BLaER1 (cell line): ENCODE measurements around the gene AGBL1.

ENCODE experiments used
- H3K27ac ChIP-seq: shearing (Covaris generic); formaldehyde crosslinking; 2 replicates; pipeline ENCODE4 v1.8.1; 2022
- H3K27me3 ChIP-seq: shearing (Covaris generic); formaldehyde crosslinking; 2 replicates; pipeline ENCODE4 v1.8.1; 2022
- H3K36me3 ChIP-seq: shearing (Covaris generic); formaldehyde crosslinking; 2 replicates; pipeline ENCODE4 v1.8.1; 2022
- H3K4me1 ChIP-seq: shearing (Covaris generic); formaldehyde crosslinking; 2 replicates; pipeline ENCODE4 v1.8.1; 2022
- H3K4me2 ChIP-seq: shearing (Covaris generic); formaldehyde crosslinking; 2 replicates; pipeline ENCODE4 v1.8.1; 2022
- H3K4me3 ChIP-seq: shearing (Covaris generic); formaldehyde crosslinking; 2 replicates; pipeline ENCODE4 v1.8.1; 2022
- H3K9ac ChIP-seq: shearing (Covaris generic); formaldehyde crosslinking; 2 replicates; pipeline ENCODE4 v1.8.1; 2022
- H3K9me3 ChIP-seq: shearing (Covaris generic); formaldehyde crosslinking; 2 replicates; pipeline ENCODE4 v1.8.1; 2022
- H4K20me1 ChIP-seq: shearing (Covaris generic); formaldehyde crosslinking; 2 replicates; pipeline ENCODE4 v1.8.1; 2022
- Cebpa-rat ChIP-seq: shearing (Covaris generic); IDR thresholded peaks from 2 replicates; pipeline ENCODE4 v1.8.1; 2022

The AGBL1 gene

GRCh38 chr15:86311568-86312280 is 232.1 kb downstream of the AGBL1 start:
- TF ChIP-seq Cebpa-rat, result no peak
- H4K20me1 ChIP-seq, result no peaks in the 10 kb centered on the region
- no peak overlapping the region for H3K27ac ChIP-seq
- H3K9me3 ChIP-seq, result 0 out of 2 replicates have a peak, but pooled peaks cover 4% of the 10 kb centered on the region
- H3K36me3 ChIP-seq, result no peaks in the 10 kb centered on the region
- no peak overlapping the region for H3K4me3 ChIP-seq
- peaks cover 16% of the 10 kb centered on the region for H3K4me1 ChIP-seq
- no peak overlapping the region for H3K4me2 ChIP-seq
- H3K27me3 ChIP-seq, result no peaks in the 10 kb centered on the region
- H3K9ac ChIP-seq, result no peak overlapping the region

- Histone ChIP-seq H3K4me3 (no peak overlapping the region), H3K36me3 (no peaks in the 10 kb centered on the region), H3K27ac (no peak overlapping the region), H3K4me2 (no peak overlapping the region), H3K9ac (no peak overlapping the region), H4K20me1 (no peaks in the 10 kb centered on the region), H3K9me3 (0 out of 2 replicates have a peak, but pooled peaks cover 4% of the 10 kb centered on the region), H3K4me1 (peaks cover 24% of the 10 kb centered on the region), H3K27me3 (no peaks in the 10 kb centered on the region)
- no peak for TF ChIP-seq Cebpa-rat
These were observed 232.8 kb downstream of the AGBL1 start for GRCh38 chr15:86312486-86312885.

GRCh38 chr15:86316216-86316615 is 236.5 kb downstream of the AGBL1 start:
- Histone ChIP-seq H3K9me3 (no peaks in the 10 kb centered on the region), H3K27me3 (no peaks in the 10 kb centered on the region), H3K4me2 (peak overlapping the region; percentile 54), H3K9ac (no peak overlapping the region), H3K27ac (no peak overlapping the region; the same call in 1 of the 2 replicates), H3K4me3 (no peak overlapping the region), H3K36me3 (no peaks in the 10 kb centered on the region), H3K4me1 (peaks cover 24% of the 10 kb centered on the region), H4K20me1 (no peaks in the 10 kb centered on the region)
- TF ChIP-seq Cebpa-rat, result no peak

GRCh38 chr15:86316726-86317383 is 237.2 kb downstream of the AGBL1 start:
- Histone ChIP-seq H3K9ac (no peak overlapping the region), H4K20me1 (no peaks in the 10 kb centered on the region), H3K27ac (peak overlapping the region; percentile 40; the same call in 1 of the 2 replicates), H3K4me1 (peaks cover 24% of the 10 kb centered on the region), H3K4me3 (no peak overlapping the region), H3K9me3 (no peaks in the 10 kb centered on the region), H3K4me2 (peak overlapping the region; percentile 54), H3K27me3 (no peaks in the 10 kb centered on the region), H3K36me3 (no peaks in the 10 kb centered on the region)
- no peak for TF ChIP-seq Cebpa-rat

GRCh38 chr15:86317384-86317740 is 237.7 kb downstream of the AGBL1 start:
- H3K9ac ChIP-seq, result no peak overlapping the region
- H3K9me3 ChIP-seq, result no peaks in the 10 kb centered on the region
- peak overlapping the region; percentile 54 for H3K4me2 ChIP-seq
- no peak overlapping the region for H3K27ac ChIP-seq
- no peaks in the 10 kb centered on the region for H3K36me3 ChIP-seq
- H3K4me1 ChIP-seq, result peaks cover 24% of the 10 kb centered on the region
- H3K4me3 ChIP-seq, result no peak overlapping the region
- H4K20me1 ChIP-seq, result no peaks in the 10 kb centered on the region
- no peaks in the 10 kb centered on the region for H3K27me3 ChIP-seq
- no peak for TF ChIP-seq Cebpa-rat

- Histone ChIP-seq H3K9me3 (no peaks in the 10 kb centered on the region), H4K20me1 (no peaks in the 10 kb centered on the region), H3K27ac (no peak overlapping the region), H3K4me3 (no peak overlapping the region), H3K4me1 (no peaks in the 10 kb centered on the region), H3K27me3 (no peaks in the 10 kb centered on the region), H3K9ac (no peak overlapping the region), H3K4me2 (no peak overlapping the region), H3K36me3 (no peaks in the 10 kb centered on the region)
- TF ChIP-seq Cebpa-rat, result no peak
These were observed 243.0 kb downstream of the AGBL1 start for GRCh38 chr15:86322629-86323028.

GRCh38 chr15:86327230-86327865 is 247.7 kb downstream of the AGBL1 start:
- no peaks in the 10 kb centered on the region for H4K20me1 ChIP-seq
- no peak overlapping the region for H3K4me3 ChIP-seq
- H3K4me2 ChIP-seq, result no peak overlapping the region
- H3K27ac ChIP-seq, result no peak overlapping the region
- no peaks in the 10 kb centered on the region for H3K36me3 ChIP-seq
- H3K27me3 ChIP-seq, result no peaks in the 10 kb centered on the region
- H3K4me1 ChIP-seq, result no peaks in the 10 kb centered on the region
- no peak overlapping the region for H3K9ac ChIP-seq
- peaks cover 27% of the 10 kb centered on the region for H3K9me3 ChIP-seq
- TF ChIP-seq Cebpa-rat, result no peak

GRCh38 chr15:86328658-86329057 is 249.0 kb downstream of the AGBL1 start:
- H3K4me3 ChIP-seq, result no peak overlapping the region
- TF ChIP-seq Cebpa-rat, result no peak

GRCh38 chr15:86329311-86330013 is 249.8 kb downstream of the AGBL1 start:
- no peaks in the 10 kb centered on the region for H4K20me1 ChIP-seq
- no peak overlapping the region for H3K9ac ChIP-seq
- H3K4me3 ChIP-seq, result no peak overlapping the region
- H3K36me3 ChIP-seq, result no peaks in the 10 kb centered on the region
- no peak overlapping the region for H3K27ac ChIP-seq
- H3K9me3 ChIP-seq, result peaks cover 27% of the 10 kb centered on the region
- no peak for TF ChIP-seq Cebpa-rat
- H3K27me3 ChIP-seq, result no peaks in the 10 kb centered on the region
- H3K4me1 ChIP-seq, result no peaks in the 10 kb centered on the region
- H3K4me2 ChIP-seq, result no peak overlapping the region

More at GRCh38 chr15:86328658-86329057, 249.0 kb downstream of the AGBL1 start:
- Histone ChIP-seq H3K4me1 (no peaks in the 10 kb centered on the region), H3K9me3 (peaks cover 27% of the 10 kb centered on the region), H3K9ac (no peak overlapping the region), H3K27ac (no peak overlapping the region), H3K4me2 (no peak overlapping the region), H3K27me3 (no peaks in the 10 kb centered on the region), H4K20me1 (no peaks in the 10 kb centered on the region), H3K36me3 (no peaks in the 10 kb centered on the region)
